KMS-11 (cell line): ENCODE data around the gene CSNK2A1.
A peak's percentile ranks its signal among the peaks of the same experiment; 100 is the strongest.

ENCODE experiments used
- H2AFZ ChIP-seq: fragments of 200-600 bp; sonication (generic); 2 replicates; pipeline ENCODE4 v1.6.1; 2016; ENCODE audit warnings: antibody characterized with exemption, mixed run types, low read depth
- H3K27ac ChIP-seq: fragments of 200-600 bp; sonication (generic); 2 replicates; pipeline ENCODE4 v1.6.1; 2016; ENCODE audit warnings: mild to moderate bottlenecking, mixed run types
- H3K27me3 ChIP-seq: fragments of 200-600 bp; sonication (generic); 2 replicates; pipeline ENCODE4 v1.6.1; 2017; ENCODE audit warnings: mild to moderate bottlenecking, low read depth, mixed run types, moderate library complexity; ENCODE audit not compliant: insufficient read depth
- H3K36me3 ChIP-seq: fragments of 200-600 bp; sonication (generic); 2 replicates; pipeline ENCODE4 v1.6.1; 2017; ENCODE audit warnings: mild to moderate bottlenecking, mixed run types; ENCODE audit not compliant: insufficient read depth
- H3K4me1 ChIP-seq: fragments of 200-600 bp; sonication (generic); 2 replicates; pipeline ENCODE4 v1.6.1; 2016; ENCODE audit warnings: mild to moderate bottlenecking, low read depth, mixed run types; ENCODE audit not compliant: poor library complexity, severe bottlenecking
- H3K4me2 ChIP-seq: fragments of 200-600 bp; sonication (generic); 2 replicates; pipeline ENCODE4 v1.7.0; 2016; ENCODE audit warnings: mild to moderate bottlenecking, mixed run types
- H3K4me3 ChIP-seq: fragments of 200-600 bp; sonication (generic); IDR thresholded peaks from 2 replicates; pipeline ENCODE4 v1.6.1; 2017; ENCODE audit warnings: low read depth, low read length, mixed read lengths; ENCODE audit not compliant: insufficient read depth
- H3K79me2 ChIP-seq: fragments of 200-600 bp; sonication (generic); 2 replicates; pipeline ENCODE4 v1.6.1; 2016; ENCODE audit warnings: low read depth, mixed run types; ENCODE audit not compliant: insufficient read depth
- H3K9ac ChIP-seq: fragments of 200-600 bp; sonication (generic); 2 replicates; pipeline ENCODE4 v1.6.1; 2016; ENCODE audit warnings: mild to moderate bottlenecking, mixed run types
- H4K20me1 ChIP-seq: fragments of 200-600 bp; sonication (generic); 2 replicates; pipeline ENCODE4 v1.6.1; 2016; ENCODE audit warnings: mild to moderate bottlenecking, mixed run types; ENCODE audit not compliant: insufficient read depth
- CTCF ChIP-seq: fragments of 200-600 bp; sonication (generic); conservative IDR thresholded peaks from 2 replicates; pipeline ENCODE4 v1.6.1; 2017; ENCODE audit warnings: low read depth, mild to moderate bottlenecking, antibody characterized with exemption, low read length, moderate library complexity, mixed read lengths

CSNK2A1 gene

GRCh38 chr20:444117-444516 lies 99.5 kb downstream of the CSNK2A1 start:
- Histone ChIP-seq H3K4me2 (no peak overlapping the region), H3K36me3 (no peaks in the 10 kb centered on the region), H3K4me1 (peaks cover 27% of the 10 kb centered on the region), H3K9ac (no peak overlapping the region), H3K27me3 (no peaks in the 10 kb centered on the region), H3K27ac (no peak overlapping the region), H3K4me3 (no peak overlapping the region), H3K79me2 (peaks cover 8% of the 10 kb centered on the region; the same call in 1 of the 2 replicates), H2AFZ (no peak overlapping the region), H4K20me1 (no peaks in the 10 kb centered on the region)
- TF ChIP-seq CTCF = no peak

GRCh38 chr20:443223-443775 lies 100.3 kb downstream of the CSNK2A1 start:
- Histone ChIP-seq H3K27ac (no peak overlapping the region), H3K4me3 (no peak overlapping the region), H3K27me3 (no peaks in the 10 kb centered on the region), H3K4me2 (no peak overlapping the region), H3K79me2 (peaks cover 8% of the 10 kb centered on the region; the same call in 1 of the 2 replicates), H2AFZ (no peak overlapping the region), H3K9ac (no peak overlapping the region), H4K20me1 (no peaks in the 10 kb centered on the region), H3K4me1 (peaks cover 33% of the 10 kb centered on the region), H3K36me3 (no peaks in the 10 kb centered on the region)
- no peak for TF ChIP-seq CTCF

GRCh38 chr20:440636-441035 lies 103.0 kb downstream of the CSNK2A1 start:
- no peak for TF ChIP-seq CTCF
- H3K36me3 ChIP-seq = no peaks in the 10 kb centered on the region

GRCh38 chr20:440148-440547 lies 103.4 kb downstream of the CSNK2A1 start:
- Histone ChIP-seq H3K27ac (no peak overlapping the region), H3K79me2 (no peaks in the 10 kb centered on the region; the same call in 1 of the 2 replicates), H3K36me3 (0 out of 2 replicates have a peak, but pooled peaks cover 4% of the 10 kb centered on the region), H3K4me1 (peaks cover 57% of the 10 kb centered on the region), H3K4me2 (peak overlapping the region; percentile 84; the same call in 1 of the 2 replicates), H3K4me3 (no peak overlapping the region), H3K27me3 (no peaks in the 10 kb centered on the region), H3K9ac (no peak overlapping the region), H4K20me1 (no peaks in the 10 kb centered on the region), H2AFZ (no peak overlapping the region)
- no peak for TF ChIP-seq CTCF

More at GRCh38 chr20:440636-441035, 103.0 kb downstream of the CSNK2A1 start:
- H3K27me3 ChIP-seq = no peaks in the 10 kb centered on the region
- no peaks in the 10 kb centered on the region for H4K20me1 ChIP-seq
- H3K27ac ChIP-seq = no peak overlapping the region
- no peak overlapping the region for H2AFZ ChIP-seq
- peaks cover 57% of the 10 kb centered on the region for H3K4me1 ChIP-seq
- H3K4me3 ChIP-seq = no peak overlapping the region
- no peaks in the 10 kb centered on the region; the same call in 1 of the 2 replicates for H3K79me2 ChIP-seq
- H3K9ac ChIP-seq = no peak overlapping the region
- H3K4me2 ChIP-seq = no peak overlapping the region
